Small intestine (tissue), 7 donors: Measurements from ENCODE around the gene HSF5. TPM values are rescaled to one million over a fixed set of nuclear protein-coding genes. Genes with fewer than 3 reads are reported as not detected.

Experiments used
- DNase-seq, 2 donors: peaks; one replicate each; pipeline versions ENCODE4 v3.0.0 to v3.0.0-alpha.2; 2013
- FAIRE-seq: peaks from 2 replicates; lab custom pipeline; 2012; peaks lifted over from hg19 to GRCh38; lab: Jason Lieb, UNC
- H3K27ac ChIP-seq, 3 donors: one replicate each; pipeline ENCODE4 v1.5.1; 2013; ENCODE audit warnings: low read length in 2 of 3, mild to moderate bottlenecking in 2 of 3, control low read depth in 1 of 3, inconsistent platforms in 1 of 3, low read depth in 1 of 3, moderate library complexity in 1 of 3
- H3K27me3 ChIP-seq, 3 donors: one replicate each; pipeline ENCODE4 v1.6.1; 2013; ENCODE audit warnings: low read length in 3 of 3, inconsistent platforms in 1 of 3; ENCODE audit not compliant: control insufficient read depth in 3 of 3, insufficient read depth in 3 of 3
- H3K36me3 ChIP-seq, 3 donors: one replicate each; pipeline ENCODE4 v1.6.1; 2013; ENCODE audit warnings: low read length in 3 of 3, inconsistent platforms in 1 of 3, low read depth in 1 of 3, mild to moderate bottlenecking in 1 of 3, moderate library complexity in 1 of 3; ENCODE audit not compliant: control insufficient read depth in 3 of 3, insufficient read depth in 2 of 3
- H3K4me1 ChIP-seq, 3 donors: one replicate each; pipeline ENCODE4 v1.6.1; 2013; ENCODE audit warnings: low read length in 2 of 3, inconsistent platforms in 1 of 3, low read depth in 1 of 3, mild to moderate bottlenecking in 1 of 3, moderate library complexity in 1 of 3; ENCODE audit not compliant: control insufficient read depth in 3 of 3, insufficient read depth in 2 of 3
- H3K4me3 ChIP-seq, 3 donors: one replicate each; pipeline ENCODE4 v1.5.1; 2013; ENCODE audit warnings: low read length in 3 of 3, control low read depth in 1 of 3, inconsistent platforms in 1 of 3, low read depth in 1 of 3, mild to moderate bottlenecking in 1 of 3, moderate library complexity in 1 of 3
- H3K9me3 ChIP-seq, 2 donors: one replicate each; pipeline ENCODE4 v1.6.1; 2013; ENCODE audit warnings: low read depth in 1 of 2, low read length in 1 of 2; ENCODE audit not compliant: control insufficient read depth in 2 of 2, insufficient read depth in 1 of 2
- WGBS, 3 donors: extraction: QIAGEN DNeasy Blood & Tissue Kit; methylation state at CpG; one replicate each; pipeline ENCODE4 v1.1.7; 2013; 5-methylcytosine and 5-hydroxymethylcytosine counted together
- polyA plus RNA-seq, 4 donors: library from polyadenylated mRNA; stranded (reverse) in 3 of 4; unstranded in 1 of 4; fragments of 200-250 nt in 3 of 4; fragments of 120-200 nt in 1 of 4; gene quantifications; one replicate each; pipeline versions ENCODE4 v1.2.1 to v1.2.3, GENCODE V29; 2013
- donor health status: healthy with polysubstance abuse.
- donor health status: control.
- donor health status: control.
- donor health status: Bipolar disorder and iron deficiency.
- donor health status: healthy.

Gene HSF5
- polyA plus RNA-seq, 4 donors = 0.01 to 0.03 TPM; not detected in 2

- DNase-seq (peak; percentile 87 to 93), FAIRE-seq (no peak)
- Histone ChIP-seq H3K9me3 (no peaks in the 10 kb centered on the region), H3K36me3 (peaks cover 16 to 42% (median 18%) of the 10 kb centered on the region in 3 donors), H3K4me1 (peaks cover 0 to 44% (median 17%) of the 10 kb centered on the region in 3 donors), H3K27ac (peak within 1 kb of the TSS; percentile 59 to 99 (median 82)), H3K4me3 (peak within 1 kb of the TSS; percentile 67 to 91 (median 78)), H3K27me3 (no peaks in the 10 kb centered on the region)
- WGBS, 3 donors = 0% methylated on average over 30 to 64 of the region's 64 CpGs
Observed at GRCh38 chr17:58513965-58514769, 26.0 kb upstream of the HSF5 start, which contains the start of gene MTMR4. Gene MTMR4, minus strand, starts transcription at chr17:58514638. Its CDS starts 231 bp downstream, at chr17:58514407.

DNA sequence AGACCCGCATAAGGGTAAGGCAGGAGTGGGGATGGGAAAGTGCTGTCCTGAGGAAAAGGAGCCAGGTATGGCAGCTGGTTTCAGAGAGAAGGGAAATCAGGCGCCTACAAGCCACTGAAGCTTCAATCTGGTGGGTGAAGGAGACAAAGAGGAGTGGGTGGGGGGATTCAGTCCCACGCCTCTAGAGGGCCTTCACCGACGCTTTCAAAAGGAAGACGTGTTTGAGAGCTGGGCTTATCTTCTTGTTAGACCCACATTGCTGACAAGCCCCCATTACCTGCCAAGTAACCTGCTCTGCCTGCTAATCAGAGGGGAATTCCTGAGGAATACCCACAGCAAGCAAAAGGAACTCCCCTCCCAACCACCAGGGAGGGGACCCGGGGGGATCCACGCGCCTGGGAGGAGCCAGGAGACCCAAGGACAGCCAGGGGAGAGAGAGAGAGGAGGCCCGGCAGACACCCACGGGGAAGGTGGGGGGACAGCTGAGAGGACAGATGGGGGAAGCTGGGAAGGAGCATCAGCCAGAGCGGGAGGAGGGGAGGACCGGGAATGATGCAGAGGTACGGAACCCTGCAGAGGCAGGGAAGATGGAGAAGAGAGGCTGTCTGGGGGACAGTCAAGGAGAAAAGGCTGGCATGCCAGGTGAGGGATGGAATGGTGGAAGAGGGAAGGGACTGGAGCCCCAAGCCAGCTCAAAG lies 25.2 kb upstream of the HSF5 start:
- FAIRE-seq (no peak), DNase-seq (no peak)
- Histone ChIP-seq H3K27me3 (no peaks in the 10 kb centered on the region), H3K4me1 (peaks cover 0 to 44% (median 17%) of the 10 kb centered on the region in 3 donors), H3K27ac (no peak overlapping the region), H3K9me3 (no peaks in the 10 kb centered on the region), H3K4me3 (peak overlapping the region in 2 of 3 donors; percentile 59 to 78), H3K36me3 (peaks cover 16 to 50% (median 24%) of the 10 kb centered on the region in 3 donors)
- WGBS, 3 donors = 28 to 29% (median 29%) methylated on average over 14 of the region's 14 CpGs

- Histone ChIP-seq H3K9me3 (no peaks in the 10 kb centered on the region), H3K36me3 (peaks cover 28 to 77% (median 41%) of the 10 kb centered on the region in 3 donors), H3K4me3 (no peak overlapping the region), H3K27me3 (no peaks in the 10 kb centered on the region), H3K4me1 (peaks cover 0 to 21% (median 11%) of the 10 kb centered on the region in 3 donors), H3K27ac (no peak overlapping the region)
- 92 to 96% (median 95%) methylated on average over 5 of the region's 5 CpGs for WGBS, 3 donors
- FAIRE-seq (no peak), DNase-seq (no peak)
Observed at GRCh38 chr17:58510075-58510474, 21.9 kb upstream of the HSF5 start.

- FAIRE-seq (no peak), DNase-seq (no peak)
- peaks cover 35 to 92% (median 51%) of the 10 kb centered on the region in 3 donors for H3K36me3 ChIP-seq
- no peaks in the 10 kb centered on the region for H3K9me3 ChIP-seq
- H3K27me3 ChIP-seq = no peaks in the 10 kb centered on the region
- peaks cover 0 to 11% (median 2%) of the 10 kb centered on the region in 3 donors for H3K4me1 ChIP-seq
- no peak overlapping the region for H3K4me3 ChIP-seq
- no peak overlapping the region for H3K27ac ChIP-seq
- 81 to 84% (median 84%) methylated on average over 10 of the region's 10 CpGs for WGBS, 3 donors
Observed at GRCh38 chr17:58508341-58509067, 20.3 kb upstream of the HSF5 start.

- WGBS, 3 donors = 94 to 95% (median 95%) methylated on average over 13 of the region's 13 CpGs
- Histone ChIP-seq H3K4me3 (no peak overlapping the region), H3K9me3 (no peaks in the 10 kb centered on the region), H3K36me3 (peaks cover 35 to 86% (median 56%) of the 10 kb centered on the region in 3 donors), H3K4me1 (no peaks in the 10 kb centered on the region), H3K27ac (no peak overlapping the region), H3K27me3 (no peaks in the 10 kb centered on the region)
- peak in 1 of 2 donors; percentile 51 for DNase-seq
- FAIRE-seq = no peak
Observed at GRCh38 chr17:58507123-58507634, 19.0 kb upstream of the HSF5 start.

GRCh38 chr17:58506354-58507080 lies 18.3 kb upstream of the HSF5 start:
- WGBS, 3 donors = 89 to 94% (median 93%) methylated on average over 7 of the region's 7 CpGs
- FAIRE-seq = no peak

GRCh38 chr17:58504826-58505351 lies 16.7 kb upstream of the HSF5 start:
- H3K4me1 ChIP-seq = no peaks in the 10 kb centered on the region
- peak overlapping the region in 1 of 3 donors; percentile 6 for H3K27ac ChIP-seq
- FAIRE-seq (no peak), DNase-seq (no peak)
- H3K36me3 ChIP-seq = peaks cover 22 to 83% (median 47%) of the 10 kb centered on the region in 3 donors
- H3K27me3 ChIP-seq = no peaks in the 10 kb centered on the region
- 82 to 95% (median 86%) methylated on average over 11 of the region's 11 CpGs for whole genome bisulfite sequencing, 3 donors
- no peaks in the 10 kb centered on the region for H3K9me3 ChIP-seq
- H3K4me3 ChIP-seq = no peak overlapping the region

More at GRCh38 chr17:58506354-58507080, 18.3 kb upstream of the HSF5 start:
- Histone ChIP-seq H3K27ac (no peak overlapping the region), H3K4me1 (no peaks in the 10 kb centered on the region), H3K36me3 (peaks cover 33 to 87% (median 54%) of the 10 kb centered on the region in 3 donors), H3K4me3 (no peak overlapping the region), H3K9me3 (no peaks in the 10 kb centered on the region), H3K27me3 (no peaks in the 10 kb centered on the region)
- no peak for DNase-seq
